ENCODE measurements around the gene CIT.

The CIT gene

GRCh38 chr12:119868992-119869391, 8.1 kb downstream of the CIT start:
- DNase-seq (ENCODE audit: extremely low spot score, insufficient read length, low read depth): no peak
- FAIRE-seq: no peak

GRCh38 chr12:119864591-119864990, 12.5 kb downstream of the CIT start:
- FAIRE-seq (no peak), DNase-seq (ENCODE audit: extremely low spot score, insufficient read length, low read depth) (no peak)

- no peak for DNase-seq (ENCODE audit: extremely low spot score, insufficient read length, low read depth)
- no peak for FAIRE-seq
Measured at GRCh38 chr12:119859241-119859640, 17.9 kb downstream of the CIT start.

- FAIRE-seq (no peak), DNase-seq (ENCODE audit: extremely low spot score, insufficient read length, low read depth) (no peak)
Measured at GRCh38 chr12:119857041-119857591, 20.0 kb downstream of the CIT start.

- DNase-seq (ENCODE audit: extremely low spot score, insufficient read length, low read depth): no peak
- FAIRE-seq: no peak
Measured at GRCh38 chr12:119850330-119850729, 26.8 kb downstream of the CIT start.

- DNase-seq (ENCODE audit: extremely low spot score, insufficient read length, low read depth): no peak
- no peak for FAIRE-seq
Measured at GRCh38 chr12:119843100-119843499, 34.0 kb downstream of the CIT start.

GRCh38 chr12:119842380-119842779, 34.7 kb downstream of the CIT start:
- no peak for FAIRE-seq
- no peak for DNase-seq (ENCODE audit: extremely low spot score, insufficient read length, low read depth)

- FAIRE-seq: no peak
- no peak for DNase-seq (ENCODE audit: extremely low spot score, insufficient read length, low read depth)
Measured at GRCh38 chr12:119841433-119842210, 35.5 kb downstream of the CIT start.

GRCh38 chr12:119840582-119840981, 36.5 kb downstream of the CIT start:
- DNase-seq (ENCODE audit: extremely low spot score, insufficient read length, low read depth): no peak
- no peak for FAIRE-seq

GRCh38 chr12:119840168-119840567, 37.0 kb downstream of the CIT start:
- FAIRE-seq (no peak), DNase-seq (ENCODE audit: extremely low spot score, insufficient read length, low read depth) (no peak)

GRCh38 chr12:119838826-119839600, 38.1 kb downstream of the CIT start:
- DNase-seq (ENCODE audit: extremely low spot score, insufficient read length, low read depth) (no peak), FAIRE-seq (no peak)

GRCh38 chr12:119836781-119837180, 40.3 kb downstream of the CIT start:
- DNase-seq (ENCODE audit: extremely low spot score, insufficient read length, low read depth): no peak

GRCh38 chr12:119835068-119835467, 42.1 kb downstream of the CIT start:
- no peak for FAIRE-seq
- DNase-seq (ENCODE audit: extremely low spot score, insufficient read length, low read depth): no peak

More at GRCh38 chr12:119836781-119837180, 40.3 kb downstream of the CIT start:
- no peak for FAIRE-seq

GRCh38 chr12:119829439-119829838, 47.7 kb downstream of the CIT start:
- DNase-seq (ENCODE audit: extremely low spot score, insufficient read length, low read depth): no peak
- FAIRE-seq: peak; percentile 42

- FAIRE-seq (peak; percentile 62), DNase-seq (ENCODE audit: extremely low spot score, insufficient read length, low read depth) (no peak)
Measured at GRCh38 chr12:119828300-119828699, 48.8 kb downstream of the CIT start.

GRCh38 chr12:119827760-119828159, 49.4 kb downstream of the CIT start:
- FAIRE-seq (no peak), DNase-seq (ENCODE audit: extremely low spot score, insufficient read length, low read depth) (no peak)

GRCh38 chr12:119826661-119827445, 50.3 kb downstream of the CIT start:
- FAIRE-seq (no peak), DNase-seq (ENCODE audit: extremely low spot score, insufficient read length, low read depth) (no peak)

GRCh38 chr12:119825262-119825661, 51.9 kb downstream of the CIT start:
- DNase-seq (ENCODE audit: extremely low spot score, insufficient read length, low read depth) (no peak), FAIRE-seq (no peak)

- FAIRE-seq (no peak), DNase-seq (ENCODE audit: extremely low spot score, insufficient read length, low read depth) (no peak)
Measured at GRCh38 chr12:119822046-119822445, 55.1 kb downstream of the CIT start.

- FAIRE-seq: no peak
- DNase-seq (ENCODE audit: extremely low spot score, insufficient read length, low read depth): no peak
Measured at GRCh38 chr12:119819322-119819721, 57.8 kb downstream of the CIT start.

All from GM18507 (cell line).